NCI-H1105 (cell line): ENCODE results near the gene IFNAR2.
"Not testable (repeated sequence)": the region's sequence is repeated elsewhere in the genome, so short reads cannot be mapped to it uniquely, and the experiment has no call there.

Source experiments
- DNase-seq: peaks from one replicate; lab custom pipeline; 2025; lab: John Stamatoyannopoulos, UW

Gene IFNAR2

GRCh38 chr21:33244779-33245105, 15.0 kb downstream of the IFNAR2 start:
- DNase-seq = no peak

- no peak for DNase-seq
Measured at GRCh38 chr21:33245289-33245918, 15.7 kb downstream of the IFNAR2 start.

GRCh38 chr21:33246506-33246905, 16.8 kb downstream of the IFNAR2 start:
- no peak for DNase-seq

- no peak for DNase-seq
Measured at GRCh38 chr21:33246963-33247362, 17.2 kb downstream of the IFNAR2 start.

GRCh38 chr21:33247599-33247998, 17.9 kb downstream of the IFNAR2 start:
- no peak for DNase-seq

GRCh38 chr21:33249331-33250002, 19.7 kb downstream of the IFNAR2 start:
- DNase-seq = no peak

GRCh38 chr21:33251119-33251518, 21.4 kb downstream of the IFNAR2 start:
- no peak for DNase-seq

- DNase-seq = not testable (repeated sequence)
Measured at GRCh38 chr21:33253382-33253781, 23.6 kb downstream of the IFNAR2 start.

- DNase-seq = no peak
Measured at GRCh38 chr21:33254766-33255165, 25.0 kb downstream of the IFNAR2 start.

GRCh38 chr21:33255404-33255803, 25.7 kb downstream of the IFNAR2 start:
- DNase-seq = no peak

- no peak for DNase-seq
Measured at GRCh38 chr21:33256019-33256418, 26.3 kb downstream of the IFNAR2 start.

GRCh38 chr21:33257094-33257803, 27.5 kb downstream of the IFNAR2 start:
- no peak for DNase-seq

- no peak for DNase-seq
Measured at GRCh38 chr21:33258475-33258874, 28.7 kb downstream of the IFNAR2 start.

GRCh38 chr21:33259428-33259827, 29.7 kb downstream of the IFNAR2 start:
- no peak for DNase-seq

- no peak for DNase-seq
Measured at GRCh38 chr21:33259995-33260394, 30.3 kb downstream of the IFNAR2 start.

- DNase-seq = no peak
Measured at GRCh38 chr21:33261635-33262034, 31.9 kb downstream of the IFNAR2 start.

- no peak for DNase-seq
Measured at GRCh38 chr21:33262921-33263320, 33.2 kb downstream of the IFNAR2 start.

GRCh38 chr21:33264561-33264960, 34.8 kb downstream of the IFNAR2 start:
- no peak for DNase-seq

GRCh38 chr21:33265664-33266049, 35.9 kb downstream of the IFNAR2 start:
- DNase-seq = no peak

GRCh38 chr21:33266050-33266788, 36.5 kb downstream of the IFNAR2 start, which contains the start of gene IL10RB:
TSS of gene IL10RB (plus strand) at chr21:33266367. CDS start at chr21:33266466, 99 bp downstream.
- peak; percentile 75 for DNase-seq

GRCh38 chr21:33266789-33267135, 37.0 kb downstream of the IFNAR2 start:
- DNase-seq = no peak

- DNase-seq = no peak
Measured at GRCh38 chr21:33267250-33267649, 37.5 kb downstream of the IFNAR2 start.

GRCh38 chr21:33268393-33268736, 38.6 kb downstream of the IFNAR2 start:
- DNase-seq = no peak
